Endothelial cell of umbilical vein (primary cell): ENCODE data around the gene NHS. TPM values are rescaled to one million over a fixed set of nuclear protein-coding genes. Genes with fewer than 3 reads are reported as not detected.

Source experiments
- BruUV-seq: library from RNA; stranded (reverse); fragments of 400-500 nt; replicated peaks from 2 replicates; lab custom pipeline; 2021; lab: Mats Ljungman, UMichigan
- CTCF ChIA-PET: fragments of 300-600, 350-600 bp; sonication (Branson Sonifier 250); formaldehyde crosslinking; loops from one replicate; lab custom pipeline; 2021; ENCODE audit warnings: antibody characterized with exemption, inconsistent platforms; lab: Charles Lee
- POLR2A ChIA-PET: fragments of 300-600, 350-600 bp; sonication (Branson Sonifier 250); formaldehyde crosslinking; loops from one replicate; lab custom pipeline; 2021; ENCODE audit warnings: antibody characterized with exemption, inconsistent platforms; lab: Charles Lee
- DNase-seq: peaks from one replicate; pipeline ENCODE4 v3.0.0-alpha.2; 2011; ENCODE audit warnings: low read depth, low spot score
- FAIRE-seq: peaks from 2 replicates; lab custom pipeline; 2011; peaks lifted over from hg19 to GRCh38; lab: Jason Lieb, UNC
- H2AFZ ChIP-seq: 2 replicates; pipeline ENCODE4 v1.6.0; 2012; ENCODE audit warnings: low read depth, low read length, control low read depth, inconsistent platforms
- H3K27ac ChIP-seq: 2 replicates; pipeline ENCODE4 v1.5.1; 2011; ENCODE audit warnings: low read depth, mild to moderate bottlenecking, control low read depth, low read length, moderate library complexity; ENCODE audit not compliant: insufficient read depth
- H3K27me3 ChIP-seq, 2 experiments: 2 replicates each; pipeline versions ENCODE4 v1.6.0 to v1.6.1; 2011; ENCODE audit warnings: low read length in 2 of 2, mixed read lengths in 1 of 2; ENCODE audit not compliant: control insufficient read depth in 2 of 2, insufficient read depth in 2 of 2
- H3K36me3 ChIP-seq, 2 experiments: 2 replicates in 1 of 2; 3 replicates in 1 of 2; pipeline ENCODE4 v1.5.1; 2011; ENCODE audit warnings: low read length in 2 of 2, mild to moderate bottlenecking in 1 of 2, moderate library complexity in 1 of 2; ENCODE audit not compliant: control insufficient read depth in 2 of 2, insufficient read depth in 2 of 2; ENCODE audit errors: extremely low read depth in 1 of 2
- H3K4me1 ChIP-seq: 3 replicates; pipeline ENCODE4 v1.5.1; 2011; ENCODE audit warnings: mild to moderate bottlenecking, low read length; ENCODE audit not compliant: control insufficient read depth, insufficient read depth; ENCODE audit errors: extremely low read depth
- H3K4me2 ChIP-seq: 2 replicates; pipeline ENCODE4 v1.6.1; 2011; ENCODE audit warnings: low read length, control low read depth, mixed read lengths; ENCODE audit not compliant: insufficient read depth
- H3K4me3 ChIP-seq, 3 experiments: fragments of 200-600 bp in 1 of 3; sonication (generic), shearing (Covaris generic) in 1 of 3; replicated peaks in 1 of 3; 2 replicates each; pipeline ENCODE4 v1.5.1; 2011 to 2016; ENCODE audit warnings: control low read depth in 3 of 3, low read length in 3 of 3, mild to moderate bottlenecking in 2 of 3, inconsistent platforms in 1 of 3, low read depth in 1 of 3, moderate library complexity in 1 of 3; ENCODE audit not compliant: insufficient read depth in 1 of 3
- H3K79me2 ChIP-seq: 2 replicates; pipeline ENCODE4 v1.6.0; 2012; ENCODE audit warnings: low read length, inconsistent platforms; ENCODE audit not compliant: control insufficient read depth, insufficient read depth
- H3K9ac ChIP-seq: replicated peaks from 2 replicates; pipeline ENCODE3; 2011; ENCODE audit warnings: low read length, control low read depth; ENCODE audit not compliant: insufficient read depth; ENCODE audit errors: extremely low read depth
- H3K9me1 ChIP-seq: replicated peaks from 3 replicates; pipeline ENCODE4 v1.6.0; 2011; ENCODE audit warnings: mild to moderate bottlenecking, low read length; ENCODE audit not compliant: control insufficient read depth, insufficient read depth; ENCODE audit errors: extremely low read depth
- H3K9me3 ChIP-seq: replicated peaks from 2 replicates; pipeline ENCODE4 v1.5.1; 2012; ENCODE audit warnings: low read length, inconsistent platforms; ENCODE audit not compliant: control insufficient read depth, insufficient read depth
- H4K20me1 ChIP-seq: replicated peaks from 2 replicates; pipeline ENCODE3; 2011; ENCODE audit warnings: mild to moderate bottlenecking, low read length; ENCODE audit not compliant: control insufficient read depth, insufficient read depth; ENCODE audit errors: extremely low read depth
- CTCF ChIP-seq, 2 donors: IDR thresholded peaks; 1 replicate in 1 of 2; 2 replicates in 1 of 2; pipeline ENCODE4 v1.5.1; 2011; ENCODE audit warnings: low read length in 2 of 2, mild to moderate bottlenecking in 2 of 2, moderate library complexity in 2 of 2, control low read depth in 1 of 2, inconsistent platforms in 1 of 2, low read depth in 1 of 2; ENCODE audit not compliant: insufficient read depth in 1 of 2; ENCODE audit errors: extremely low read depth in 1 of 2
- EZH2 ChIP-seq: IDR thresholded peaks from 2 replicates; pipeline ENCODE4 v1.6.1; 2012; ENCODE audit warnings: borderline replicate concordance, low read depth, mild to moderate bottlenecking, moderate library complexity, low read length, inconsistent platforms; ENCODE audit not compliant: severe bottlenecking
- FOS ChIP-seq: IDR thresholded peaks from 2 replicates; pipeline ENCODE4 v1.6.1; 2011; ENCODE audit warnings: mild to moderate bottlenecking, low read length, moderate library complexity, borderline replicate concordance; ENCODE audit not compliant: insufficient read depth
- GATA2 ChIP-seq: IDR thresholded peaks from 2 replicates; pipeline ENCODE4 v1.7.0; 2011; ENCODE audit warnings: low read depth, mild to moderate bottlenecking, moderate library complexity, mixed read lengths, low read length; ENCODE audit not compliant: insufficient read length, insufficient read depth
- JUN ChIP-seq: IDR thresholded peaks from 2 replicates; pipeline ENCODE4 v1.6.1; 2011; ENCODE audit warnings: borderline replicate concordance, low read depth; ENCODE audit not compliant: insufficient read length, insufficient read depth
- MAX ChIP-seq: IDR thresholded peaks from 2 replicates; pipeline ENCODE4 v1.6.1; 2011; ENCODE audit not compliant: insufficient read depth, insufficient read length
- MYC ChIP-seq: IDR thresholded peaks from one replicate; pipeline ENCODE4 v1.6.1; 2011; ENCODE audit warnings: mild to moderate bottlenecking, low read depth, low read length
- POLR2A ChIP-seq: IDR thresholded peaks from 2 replicates; pipeline ENCODE4 v1.6.1; 2012; ENCODE audit warnings: low read depth, mild to moderate bottlenecking, control low read depth, low read length
- POLR2AphosphoS5 ChIP-seq: IDR thresholded peaks from 2 replicates; pipeline ENCODE4 v1.6.1; 2012; ENCODE audit warnings: low read depth, mild to moderate bottlenecking, control low read depth, low read length, moderate library complexity; ENCODE audit not compliant: insufficient read depth
- dilution Hi-C: fragments of 300-500 bp; cut with MboI; formaldehyde crosslinking; loops from one replicate; pipeline ENCODE4 v1.15.0; 2019; ENCODE audit warnings: low sequenced_read_pairs; ENCODE audit not compliant: extremely low pct_ligation_motif_present
- intact Hi-C: fragments of 100-400 bp; cut with micrococcal nuclease; formaldehyde crosslinking; loops from one replicate; pipeline ENCODE4 v1.10.0; 2022
- polyA plus RNA-seq, 4 experiments: library from polyadenylated mRNA; depleted of rRNA in 3 of 4; stranded (reverse) in 3 of 4; unstranded in 1 of 4; fragments of >200 nt; gene quantifications; 2 replicates each; pipeline versions ENCODE4 v1.2.1 to v1.2.3, GENCODE V29; 2011 to 2012; ENCODE audit warnings: missing spikeins in 1 of 4
- total RNA-seq: library from RNA; stranded (reverse); gene quantifications from 2 replicates; pipeline ENCODE4 v1.2.3, GENCODE V29; 2021

The NHS gene
- total and polyA plus RNA-seq, 2 donors (not counting 3 experiments of a cell fraction or from before 2014, with no cell fraction given): 0.07 to 0.46 TPM

- BruUV-seq: no TSS peak
- POLR2A ChIA-PET: no interaction called here
- FAIRE-seq: no peak
Observed at GRCh38 chrX:17670874-17671273, 295.9 kb downstream of the NHS start.

More at GRCh38 chrX:17670874-17671273, 295.9 kb downstream of the NHS start:
- no peaks in the 10 kb centered on the region for H3K36me3 ChIP-seq
- DNase-seq: no peak
- dilution Hi-C loops: no loop called here
- intact Hi-C loops: no loop called here
- TF ChIP-seq POLR2A (no peak), MYC (no peak), FOS (no peak), CTCF (IDR thresholded peaks at IDR 0.05; ENCODE audit: extremely low read depth in 1 of 2, insufficient read depth in 1 of 2, low read depth in 1 of 2, low read length in 2 of 2) (no peak), POLR2AphosphoS5 (no peak), EZH2 (no peak), JUN (no peak), GATA2 (no peak), MAX (no peak)
- no peak overlapping the region for H3K27ac ChIP-seq
- no peaks in the 10 kb centered on the region for H3K4me1 ChIP-seq
- H2AFZ ChIP-seq: no peak overlapping the region
- CTCF ChIA-PET: no interaction called here
- H3K27me3 ChIP-seq: no peaks in the 10 kb centered on the region
- H3K9ac ChIP-seq: no peak overlapping the region
- H3K9me3 ChIP-seq: no peaks in the 10 kb centered on the region
- no peaks in the 10 kb centered on the region for H3K9me1 ChIP-seq
- H3K4me3 ChIP-seq: no peak overlapping the region
- H3K79me2 ChIP-seq: no peaks in the 10 kb centered on the region
- no peaks in the 10 kb centered on the region for H4K20me1 ChIP-seq
- H3K4me2 ChIP-seq: no peak overlapping the region
